Measurements from ENCODE around the gene CORO1C.

GRCh38 chr12:108722992-108723766, 8.1 kb downstream of the CORO1C start:
- TF ChIP-seq GATA2 (IDR thresholded peaks at IDR 0.05; ENCODE audit: low read depth, low read length) (no peak), GATA3 (IDR thresholded peaks at IDR 0.05; ENCODE audit: low read depth, low read length) (no peak)

Measured in SH-SY5Y (cell line).